ENCODE results near the gene PRM3.

DNA sequence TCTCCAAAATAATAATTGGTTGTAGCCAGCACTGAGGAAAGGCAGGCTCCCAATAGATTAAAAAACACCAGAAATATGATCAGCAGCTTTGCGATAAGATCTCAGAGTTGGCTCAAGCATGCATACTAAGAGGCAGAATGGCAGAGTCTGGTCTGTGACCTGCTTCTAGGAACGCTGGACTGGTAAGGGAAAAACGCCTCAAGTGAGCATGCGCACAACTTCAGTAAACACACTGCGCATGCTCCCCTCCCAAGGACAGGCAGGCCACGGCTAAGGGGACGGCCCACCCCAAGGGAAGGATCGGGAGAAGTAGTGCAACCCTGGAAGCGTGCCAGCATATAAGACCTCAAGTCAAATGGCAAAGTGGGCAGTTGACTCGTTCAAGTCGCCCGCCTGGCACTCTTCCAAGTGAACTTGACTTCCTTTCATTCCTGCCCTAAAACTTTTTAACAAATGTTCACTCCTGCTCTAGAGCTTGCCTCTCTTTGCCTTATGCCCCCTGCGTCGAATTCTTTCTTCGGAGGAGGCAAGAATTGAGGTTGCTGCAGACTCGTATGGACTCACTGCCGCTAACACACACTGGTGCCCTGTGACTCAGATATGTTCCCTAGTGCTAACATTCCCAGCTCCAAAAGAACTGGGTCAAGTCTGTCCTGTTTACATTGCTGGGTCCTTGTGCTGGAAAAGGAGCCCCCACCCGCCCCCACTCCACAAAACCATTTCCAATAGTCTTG, 30.1 kb upstream of the PRM3 start:
- TF ChIP-seq, protein P1, sequence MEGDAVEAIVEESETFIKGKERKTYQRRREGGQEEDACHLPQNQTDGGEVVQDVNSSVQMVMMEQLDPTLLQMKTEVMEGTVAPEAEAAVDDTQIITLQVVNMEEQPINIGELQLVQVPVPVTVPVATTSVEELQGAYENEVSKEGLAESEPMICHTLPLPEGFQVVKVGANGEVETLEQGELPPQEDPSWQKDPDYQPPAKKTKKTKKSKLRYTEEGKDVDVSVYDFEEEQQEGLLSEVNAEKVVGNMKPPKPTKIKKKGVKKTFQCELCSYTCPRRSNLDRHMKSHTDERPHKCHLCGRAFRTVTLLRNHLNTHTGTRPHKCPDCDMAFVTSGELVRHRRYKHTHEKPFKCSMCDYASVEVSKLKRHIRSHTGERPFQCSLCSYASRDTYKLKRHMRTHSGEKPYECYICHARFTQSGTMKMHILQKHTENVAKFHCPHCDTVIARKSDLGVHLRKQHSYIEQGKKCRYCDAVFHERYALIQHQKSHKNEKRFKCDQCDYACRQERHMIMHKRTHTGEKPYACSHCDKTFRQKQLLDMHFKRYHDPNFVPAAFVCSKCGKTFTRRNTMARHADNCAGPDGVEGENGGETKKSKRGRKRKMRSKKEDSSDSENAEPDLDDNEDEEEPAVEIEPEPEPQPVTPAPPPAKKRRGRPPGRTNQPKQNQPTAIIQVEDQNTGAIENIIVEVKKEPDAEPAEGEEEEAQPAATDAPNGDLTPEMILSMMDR (IDR thresholded peaks at IDR 0.05), result no peak
- TF ChIP-seq POLR2AphosphoS5 (IDR thresholded peaks at IDR 0.05) (no peak), POLR2A (IDR thresholded peaks at IDR 0.05) (no peak)

All from sigmoid colon (tissue), 4 donors.